Peyer's patch (tissue), 4 donors: ENCODE measurements around the gene SLX4IP.

ENCODE experiments used
- POLR2A ChIP-seq, 2 donors: fragments of 450-650 bp; IDR thresholded peaks; one replicate each; pipeline ENCODE4 v1.5.1; 2017; ENCODE audit warnings: antibody characterized with exemption in 2 of 2, mild to moderate bottlenecking in 2 of 2, moderate library complexity in 2 of 2
- TF ChIP-seq, protein P1 (sequence below), 6 experiments: fragments of 450-650 bp in 4 of 6; fragments of 200-600 bp in 2 of 6; sonication (generic) in 1 of 6; IDR thresholded peaks; one replicate each; pipeline ENCODE4 v1.5.1; 2017 to 2019; ENCODE audit warnings: antibody characterized with exemption in 6 of 6, mild to moderate bottlenecking in 3 of 6, moderate library complexity in 1 of 6

DNA sequence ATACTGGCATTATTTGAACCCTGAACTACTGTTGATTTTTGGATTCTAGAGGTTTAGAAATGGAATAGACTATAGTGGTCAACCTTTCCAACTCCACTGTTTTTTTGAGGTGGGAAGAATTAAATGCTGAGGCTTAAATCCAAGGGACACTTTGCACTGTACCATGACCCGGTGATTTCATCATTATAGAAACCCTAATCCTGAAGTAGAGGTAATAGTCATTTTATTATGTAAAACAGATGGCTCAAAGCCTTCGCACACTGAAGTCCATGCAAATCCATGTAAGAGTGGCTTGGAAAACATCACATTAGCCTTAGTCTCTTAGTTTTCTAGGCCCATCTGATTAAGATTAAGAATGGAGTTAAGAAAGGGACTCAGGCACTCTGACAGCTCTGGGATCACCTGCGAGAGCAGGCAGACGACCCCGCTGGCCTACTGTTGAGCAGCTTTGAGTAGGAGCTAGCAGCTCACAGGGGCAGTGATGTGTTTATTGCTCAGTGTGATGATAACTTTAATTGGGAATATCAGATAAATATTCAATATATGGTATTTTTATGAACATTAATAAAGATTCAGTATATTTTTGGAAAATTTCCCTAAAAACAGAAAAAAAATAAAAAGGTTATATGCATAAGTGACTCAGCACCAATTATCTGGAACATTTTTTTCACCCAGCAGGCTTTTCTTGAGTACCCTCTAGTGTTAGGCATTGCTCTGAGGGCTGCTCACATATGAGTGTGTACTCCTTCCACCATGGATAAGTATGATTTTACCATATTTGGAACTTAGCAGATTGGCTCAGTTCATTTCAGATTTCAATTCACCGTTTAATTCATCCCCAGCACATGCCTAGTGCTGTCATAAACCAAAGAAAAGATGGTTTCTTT, 13.4 kb downstream of the SLX4IP start:
- no peak for TF ChIP-seq POLR2A (IDR thresholded peaks at IDR 0.05)
- TF ChIP-seq, protein P1, sequence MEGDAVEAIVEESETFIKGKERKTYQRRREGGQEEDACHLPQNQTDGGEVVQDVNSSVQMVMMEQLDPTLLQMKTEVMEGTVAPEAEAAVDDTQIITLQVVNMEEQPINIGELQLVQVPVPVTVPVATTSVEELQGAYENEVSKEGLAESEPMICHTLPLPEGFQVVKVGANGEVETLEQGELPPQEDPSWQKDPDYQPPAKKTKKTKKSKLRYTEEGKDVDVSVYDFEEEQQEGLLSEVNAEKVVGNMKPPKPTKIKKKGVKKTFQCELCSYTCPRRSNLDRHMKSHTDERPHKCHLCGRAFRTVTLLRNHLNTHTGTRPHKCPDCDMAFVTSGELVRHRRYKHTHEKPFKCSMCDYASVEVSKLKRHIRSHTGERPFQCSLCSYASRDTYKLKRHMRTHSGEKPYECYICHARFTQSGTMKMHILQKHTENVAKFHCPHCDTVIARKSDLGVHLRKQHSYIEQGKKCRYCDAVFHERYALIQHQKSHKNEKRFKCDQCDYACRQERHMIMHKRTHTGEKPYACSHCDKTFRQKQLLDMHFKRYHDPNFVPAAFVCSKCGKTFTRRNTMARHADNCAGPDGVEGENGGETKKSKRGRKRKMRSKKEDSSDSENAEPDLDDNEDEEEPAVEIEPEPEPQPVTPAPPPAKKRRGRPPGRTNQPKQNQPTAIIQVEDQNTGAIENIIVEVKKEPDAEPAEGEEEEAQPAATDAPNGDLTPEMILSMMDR (IDR thresholded peaks at IDR 0.05) = no peak
